GM10266 (cell line): ENCODE data around the gene DAB2.

Source experiments
- DNase-seq: peaks from one replicate; pipeline ENCODE4 v3.0.0; 2012; ENCODE audit errors: extremely low spot score
- TF ChIP-seq, protein P1 (sequence below): IDR thresholded peaks from 2 replicates; pipeline ENCODE4 v1.5.1; 2012; ENCODE audit warnings: mild to moderate bottlenecking, low read depth; ENCODE audit not compliant: control insufficient read depth, insufficient read depth; ENCODE audit errors: missing control alignments

The DAB2 gene

DNA sequence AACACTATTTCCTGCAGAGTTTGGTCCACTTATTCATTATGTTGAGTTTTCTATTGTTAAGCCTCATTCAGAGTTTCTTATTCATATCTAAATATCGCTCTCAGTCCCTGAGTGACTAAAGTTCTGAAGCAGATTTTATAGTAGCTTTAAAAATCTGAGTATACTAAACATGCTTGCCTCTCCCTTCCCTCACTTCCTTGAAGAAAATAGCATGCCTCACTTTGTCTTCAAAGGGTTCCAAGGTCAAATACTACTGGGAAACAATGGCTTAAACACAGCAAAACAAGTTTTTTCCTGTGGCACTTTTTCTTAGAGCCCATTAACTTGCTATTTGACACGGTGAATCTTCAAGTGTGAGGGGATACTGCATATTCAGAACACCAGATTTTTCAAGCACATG, 41.1 kb upstream of the DAB2 start:
- TF ChIP-seq, protein P1, sequence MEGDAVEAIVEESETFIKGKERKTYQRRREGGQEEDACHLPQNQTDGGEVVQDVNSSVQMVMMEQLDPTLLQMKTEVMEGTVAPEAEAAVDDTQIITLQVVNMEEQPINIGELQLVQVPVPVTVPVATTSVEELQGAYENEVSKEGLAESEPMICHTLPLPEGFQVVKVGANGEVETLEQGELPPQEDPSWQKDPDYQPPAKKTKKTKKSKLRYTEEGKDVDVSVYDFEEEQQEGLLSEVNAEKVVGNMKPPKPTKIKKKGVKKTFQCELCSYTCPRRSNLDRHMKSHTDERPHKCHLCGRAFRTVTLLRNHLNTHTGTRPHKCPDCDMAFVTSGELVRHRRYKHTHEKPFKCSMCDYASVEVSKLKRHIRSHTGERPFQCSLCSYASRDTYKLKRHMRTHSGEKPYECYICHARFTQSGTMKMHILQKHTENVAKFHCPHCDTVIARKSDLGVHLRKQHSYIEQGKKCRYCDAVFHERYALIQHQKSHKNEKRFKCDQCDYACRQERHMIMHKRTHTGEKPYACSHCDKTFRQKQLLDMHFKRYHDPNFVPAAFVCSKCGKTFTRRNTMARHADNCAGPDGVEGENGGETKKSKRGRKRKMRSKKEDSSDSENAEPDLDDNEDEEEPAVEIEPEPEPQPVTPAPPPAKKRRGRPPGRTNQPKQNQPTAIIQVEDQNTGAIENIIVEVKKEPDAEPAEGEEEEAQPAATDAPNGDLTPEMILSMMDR, result no peak
- no peak for DNase-seq

DNA sequence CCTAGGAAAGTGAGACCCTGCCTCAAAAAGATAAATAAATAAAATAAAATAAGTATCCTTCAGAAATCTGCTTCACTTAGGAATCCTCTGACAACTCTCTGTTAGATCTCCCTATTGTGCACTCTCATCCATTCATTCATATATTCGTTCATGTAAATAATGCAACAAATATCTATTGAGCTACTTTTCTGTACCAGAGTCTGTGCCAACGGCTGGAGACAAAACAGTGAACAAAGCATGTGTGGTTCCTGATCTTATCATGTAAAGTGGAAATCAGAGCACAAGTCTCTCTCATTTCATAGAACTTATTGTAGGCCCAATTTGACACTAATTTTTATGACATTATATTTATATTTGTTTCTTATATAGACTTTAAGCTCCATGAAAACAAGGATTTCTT, 40.3 kb upstream of the DAB2 start:
- no peak for DNase-seq
- TF ChIP-seq, protein P1, result no peak

DNA sequence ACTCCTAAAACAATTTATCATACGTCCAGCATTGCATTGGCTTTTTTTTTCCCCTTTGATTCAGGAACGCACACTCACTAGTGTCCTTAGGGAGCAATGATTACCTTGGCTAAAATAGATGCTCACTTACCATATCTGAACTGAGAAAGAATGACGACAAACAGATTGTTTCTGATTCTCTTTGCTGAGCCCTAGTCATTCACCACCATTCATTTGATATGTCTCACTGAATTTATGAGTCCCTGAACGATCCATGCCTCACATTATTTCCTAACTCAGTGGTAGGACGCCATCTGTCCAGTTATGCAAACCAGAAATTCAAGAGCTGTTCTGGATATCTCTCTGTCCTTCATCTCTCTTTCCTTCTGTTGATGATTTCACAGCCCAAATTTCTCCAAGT, 39.3 kb upstream of the DAB2 start:
- TF ChIP-seq, protein P1, result no peak
- no peak for DNase-seq

DNA sequence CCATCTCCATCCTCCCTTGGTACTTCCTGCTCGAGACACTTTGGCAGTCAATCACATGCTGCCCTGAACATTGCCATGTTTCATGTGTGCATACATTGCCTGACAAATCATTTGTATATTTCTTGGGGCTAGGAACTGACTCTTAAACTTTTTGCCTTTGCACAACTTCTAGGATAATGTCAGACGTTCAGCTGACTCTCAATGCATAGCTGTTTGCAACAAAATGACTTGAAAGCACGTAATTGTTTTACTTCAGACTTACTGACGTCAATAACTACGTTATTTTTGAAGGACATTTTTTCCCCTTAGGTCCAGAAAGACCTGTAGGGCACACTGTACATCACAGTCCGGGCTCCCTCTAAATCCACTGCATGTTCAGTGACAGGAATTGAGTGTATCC, 37.4 kb upstream of the DAB2 start:
- DNase-seq, result no peak
- TF ChIP-seq, protein P1, result no peak

DNA sequence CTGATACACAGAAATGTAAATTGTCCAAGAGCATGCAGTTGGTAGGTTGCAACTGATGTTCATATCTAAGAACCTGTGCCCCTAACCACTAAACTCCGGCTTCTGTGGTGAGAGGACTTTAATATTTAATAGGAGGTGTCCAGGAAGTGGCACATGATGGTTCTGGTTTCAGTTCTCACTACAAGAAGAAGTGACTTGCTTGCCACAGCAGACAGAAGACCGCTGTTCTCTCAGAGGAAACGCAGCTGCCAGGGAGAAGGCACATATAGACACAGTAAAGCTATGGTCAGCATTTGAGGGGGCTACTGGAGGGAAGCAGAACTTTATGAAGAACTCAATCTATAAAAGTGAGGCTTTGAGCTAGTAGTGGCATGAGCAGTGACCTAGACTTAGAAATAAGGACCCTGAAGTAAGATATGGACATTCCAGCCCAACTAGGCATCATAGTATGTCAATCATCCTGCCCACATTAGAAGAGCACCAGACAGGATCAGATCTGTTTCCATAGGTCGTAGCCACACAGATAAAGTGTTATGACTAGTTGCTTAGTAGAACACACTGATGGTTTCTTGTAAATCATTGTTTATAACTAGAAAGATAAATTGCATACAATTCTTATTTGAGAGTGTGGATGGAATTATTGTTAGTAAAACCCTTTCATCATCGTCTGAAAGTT, 36.4 kb upstream of the DAB2 start:
- DNase-seq, result no peak
- TF ChIP-seq, protein P1, result no peak

DNA sequence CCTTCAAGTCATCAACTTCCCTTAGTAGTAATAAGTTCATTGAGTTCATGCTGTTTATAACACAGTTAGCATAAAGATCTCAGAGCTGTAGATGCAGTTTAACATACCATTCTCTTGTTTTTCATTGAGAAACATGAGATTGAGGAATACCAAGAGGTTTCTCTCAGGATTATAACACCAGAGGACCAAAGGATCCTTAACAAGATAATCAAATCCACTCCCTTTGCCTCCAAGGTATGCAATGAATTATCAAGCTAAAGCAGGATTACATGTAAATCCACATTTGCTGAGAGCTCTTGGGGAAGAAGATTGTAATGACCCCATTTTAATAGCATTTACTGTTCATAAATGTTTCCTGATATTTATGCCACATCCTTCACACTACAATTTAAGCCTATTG, 35.1 kb upstream of the DAB2 start:
- TF ChIP-seq, protein P1, result no peak
- no peak for DNase-seq

DNA sequence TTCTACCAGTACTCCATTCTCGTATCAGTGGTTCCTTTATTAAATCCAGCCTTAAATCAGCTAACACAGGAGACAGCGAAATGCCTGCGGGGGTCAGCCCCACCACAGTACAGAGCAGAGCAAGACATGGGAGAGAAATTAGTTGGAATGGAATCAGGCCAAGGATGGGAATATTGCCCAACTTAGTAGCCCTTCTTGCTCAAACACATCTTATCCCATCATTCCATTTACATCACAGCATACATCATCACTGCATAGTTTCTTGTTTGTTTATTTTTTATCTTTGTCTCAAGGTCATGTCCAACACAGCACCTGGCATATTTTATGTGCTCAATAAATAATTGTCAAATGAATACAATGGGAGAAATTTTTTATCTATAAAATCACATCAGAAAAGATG, 34.3 kb upstream of the DAB2 start:
- TF ChIP-seq, protein P1, result no peak
- no peak for DNase-seq
